ENCODE measurements around the gene HYDIN.

DNA sequence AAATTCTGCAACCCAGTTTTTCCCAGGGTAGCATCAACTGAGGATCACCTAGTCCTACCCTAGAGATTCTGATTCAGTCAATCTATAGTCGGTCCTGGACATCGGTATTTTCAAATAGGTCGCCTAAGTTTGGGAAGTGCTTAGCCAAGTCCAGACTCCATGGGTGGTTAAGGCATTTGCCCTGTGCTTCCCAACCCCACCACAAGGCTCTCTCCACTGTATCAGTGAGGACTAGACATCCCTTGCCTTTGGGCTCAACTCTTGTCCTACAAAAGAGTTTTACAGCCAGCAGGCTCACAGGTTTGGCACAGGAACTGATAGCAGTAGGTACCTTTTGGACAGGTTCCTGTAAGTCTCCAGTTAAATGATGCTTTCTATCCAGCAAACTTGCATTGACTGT, 13.8 kb downstream of the HYDIN start:
- TF ChIP-seq CTCF (IDR thresholded peaks at IDR 0.05) (no peak), POLR2A (IDR thresholded peaks at IDR 0.05) (no peak)

Measured in adrenal gland (tissue), 5 donors.